Measurements from ENCODE around the gene FSTL5. TPM values are rescaled to one million over a fixed set of nuclear protein-coding genes. Genes with fewer than 3 reads are reported as not detected.

Gene FSTL5
- total RNA-seq, 1 donor: not detected

DNA sequence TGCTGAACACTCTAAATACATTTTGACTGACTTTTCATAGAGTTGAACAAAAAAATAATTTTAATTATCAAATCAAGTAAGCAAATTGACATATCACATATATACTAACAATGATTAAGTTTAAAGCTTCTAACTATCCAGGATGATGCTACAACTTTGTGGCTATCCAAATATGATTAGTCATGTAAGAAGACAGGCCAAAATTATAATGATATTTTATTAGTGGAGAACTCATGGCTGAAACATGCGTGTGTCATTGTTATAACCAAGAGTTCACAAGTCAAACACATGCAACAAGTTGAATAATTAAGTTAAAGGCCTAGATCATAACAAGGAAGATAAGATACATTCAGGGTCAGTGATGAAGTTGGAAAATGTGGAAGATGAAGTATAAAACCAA lies 346.8 kb downstream of the FSTL5 start:
- Histone ChIP-seq H3K36me3 (ENCODE audit: insufficient read depth, low read length) (no peaks in the 10 kb centered on the region), H3K4me1 (ENCODE audit: insufficient read depth, low read length) (no peaks in the 10 kb centered on the region), H3K79me2 (ENCODE audit: insufficient read depth, low read length) (no peaks in the 10 kb centered on the region), H3K27me3 (ENCODE audit: insufficient read depth, low read length) (no peaks in the 10 kb centered on the region), H3K4me3 (ENCODE audit: insufficient read depth, low read length) (no peak overlapping the region), H3K4me2 (ENCODE audit: insufficient read depth, low read length) (no peak overlapping the region), H2AFZ (ENCODE audit: low read length) (no peak overlapping the region), H3K27ac (ENCODE audit: low read depth, low read length) (no peak overlapping the region), H3K9me3 (ENCODE audit: low read depth, low read length) (no peaks in the 10 kb centered on the region), H4K20me1 (ENCODE audit: insufficient read depth, low read length) (no peaks in the 10 kb centered on the region)
- no peak for DNase-seq (ENCODE audit: insufficient read length, low spot score, missing footprints)
- TF ChIP-seq, protein P1, sequence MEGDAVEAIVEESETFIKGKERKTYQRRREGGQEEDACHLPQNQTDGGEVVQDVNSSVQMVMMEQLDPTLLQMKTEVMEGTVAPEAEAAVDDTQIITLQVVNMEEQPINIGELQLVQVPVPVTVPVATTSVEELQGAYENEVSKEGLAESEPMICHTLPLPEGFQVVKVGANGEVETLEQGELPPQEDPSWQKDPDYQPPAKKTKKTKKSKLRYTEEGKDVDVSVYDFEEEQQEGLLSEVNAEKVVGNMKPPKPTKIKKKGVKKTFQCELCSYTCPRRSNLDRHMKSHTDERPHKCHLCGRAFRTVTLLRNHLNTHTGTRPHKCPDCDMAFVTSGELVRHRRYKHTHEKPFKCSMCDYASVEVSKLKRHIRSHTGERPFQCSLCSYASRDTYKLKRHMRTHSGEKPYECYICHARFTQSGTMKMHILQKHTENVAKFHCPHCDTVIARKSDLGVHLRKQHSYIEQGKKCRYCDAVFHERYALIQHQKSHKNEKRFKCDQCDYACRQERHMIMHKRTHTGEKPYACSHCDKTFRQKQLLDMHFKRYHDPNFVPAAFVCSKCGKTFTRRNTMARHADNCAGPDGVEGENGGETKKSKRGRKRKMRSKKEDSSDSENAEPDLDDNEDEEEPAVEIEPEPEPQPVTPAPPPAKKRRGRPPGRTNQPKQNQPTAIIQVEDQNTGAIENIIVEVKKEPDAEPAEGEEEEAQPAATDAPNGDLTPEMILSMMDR (IDR thresholded peaks at IDR 0.05; ENCODE audit: extremely low read depth, low read depth, low read length): no peak

DNA sequence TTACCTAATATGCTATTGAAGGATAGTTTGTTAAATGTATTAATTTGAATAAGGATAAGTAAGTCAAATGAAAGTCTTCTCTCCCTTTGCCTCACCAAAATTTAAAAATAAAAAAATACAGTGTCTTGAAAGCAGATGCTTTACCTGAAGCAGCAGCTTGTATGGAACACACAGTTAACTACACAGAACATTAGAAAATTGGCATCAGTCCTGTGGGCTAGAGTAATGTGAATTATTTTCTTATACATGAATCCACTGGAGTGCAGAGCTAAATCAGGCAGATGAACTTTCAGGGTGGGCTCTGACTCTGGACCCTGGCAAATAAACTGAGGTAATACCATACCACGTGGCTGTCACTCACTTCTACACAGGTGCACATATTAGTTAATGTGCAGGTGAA lies 348.0 kb downstream of the FSTL5 start:
- Histone ChIP-seq H3K79me2 (ENCODE audit: insufficient read depth, low read length) (no peaks in the 10 kb centered on the region), H3K9me3 (ENCODE audit: low read depth, low read length) (no peaks in the 10 kb centered on the region), H3K36me3 (ENCODE audit: insufficient read depth, low read length) (no peaks in the 10 kb centered on the region), H3K27ac (ENCODE audit: low read depth, low read length) (no peak overlapping the region), H2AFZ (ENCODE audit: low read length) (no peak overlapping the region), H3K4me1 (ENCODE audit: insufficient read depth, low read length) (no peaks in the 10 kb centered on the region), H3K4me3 (ENCODE audit: insufficient read depth, low read length) (no peak overlapping the region), H3K27me3 (ENCODE audit: insufficient read depth, low read length) (no peaks in the 10 kb centered on the region), H4K20me1 (ENCODE audit: insufficient read depth, low read length) (no peaks in the 10 kb centered on the region), H3K4me2 (ENCODE audit: insufficient read depth, low read length) (no peak overlapping the region)
- TF ChIP-seq, protein P1 (IDR thresholded peaks at IDR 0.05; ENCODE audit: extremely low read depth, low read depth, low read length): no peak
- DNase-seq (ENCODE audit: insufficient read length, low spot score, missing footprints): no peak

DNA sequence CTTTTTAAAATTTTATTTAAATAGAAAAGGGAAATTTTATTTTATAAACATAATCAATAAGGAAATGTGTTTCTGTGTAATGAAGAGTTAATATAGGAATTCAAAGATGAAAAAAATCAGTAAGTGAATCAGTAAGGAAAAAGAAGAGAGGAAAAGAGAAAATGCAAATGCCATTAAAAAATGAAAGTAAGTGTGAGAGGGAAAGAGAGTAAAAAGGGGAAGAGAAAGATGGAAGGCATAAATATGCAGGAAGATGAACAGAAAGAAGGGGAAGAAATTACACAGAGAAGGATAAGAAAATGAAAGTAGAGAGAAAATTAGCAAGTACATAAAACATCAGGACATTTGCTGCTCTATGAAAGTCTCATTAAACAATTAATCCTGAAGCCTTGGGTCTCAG lies 349.9 kb downstream of the FSTL5 start:
- no peak overlapping the region for H3K4me2 ChIP-seq (ENCODE audit: insufficient read depth, low read length)
- no peaks in the 10 kb centered on the region for H3K36me3 ChIP-seq (ENCODE audit: insufficient read depth, low read length)
- DNase-seq (ENCODE audit: insufficient read length, low spot score, missing footprints): no peak
- H2AFZ ChIP-seq (ENCODE audit: low read length): no peak overlapping the region
- H3K4me1 ChIP-seq (ENCODE audit: insufficient read depth, low read length): no peaks in the 10 kb centered on the region
- no peaks in the 10 kb centered on the region for H3K79me2 ChIP-seq (ENCODE audit: insufficient read depth, low read length)
- H3K4me3 ChIP-seq (ENCODE audit: insufficient read depth, low read length): no peak overlapping the region
- no peaks in the 10 kb centered on the region for H3K27me3 ChIP-seq (ENCODE audit: insufficient read depth, low read length)
- no peaks in the 10 kb centered on the region for H4K20me1 ChIP-seq (ENCODE audit: insufficient read depth, low read length)
- TF ChIP-seq, protein P1 (IDR thresholded peaks at IDR 0.05; ENCODE audit: extremely low read depth, low read depth, low read length): no peak
- no peaks in the 10 kb centered on the region for H3K9me3 ChIP-seq (ENCODE audit: low read depth, low read length)
- H3K27ac ChIP-seq (ENCODE audit: low read depth, low read length): no peak overlapping the region

DNA sequence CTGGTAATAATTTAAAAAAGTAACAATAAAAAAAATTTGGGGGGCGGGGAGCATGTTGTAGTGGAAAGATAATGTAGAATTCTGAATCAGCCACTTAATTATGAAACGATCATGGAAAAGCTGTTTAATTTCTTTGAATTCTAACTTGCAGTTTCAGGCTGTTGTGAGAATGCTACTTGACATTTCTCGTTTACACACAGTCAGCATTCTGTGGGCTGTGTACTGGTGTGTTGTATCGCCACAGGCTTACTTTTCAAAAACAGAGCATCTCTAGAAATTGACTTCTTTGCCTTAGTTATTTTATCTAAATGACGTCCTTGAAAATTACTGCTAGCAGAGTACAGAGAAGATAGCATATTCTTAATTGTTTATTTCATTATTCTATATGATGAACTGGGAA lies 350.4 kb downstream of the FSTL5 start:
- H3K27ac ChIP-seq (ENCODE audit: low read depth, low read length): no peak overlapping the region
- no peaks in the 10 kb centered on the region for H3K4me1 ChIP-seq (ENCODE audit: insufficient read depth, low read length)
- no peak overlapping the region for H3K4me3 ChIP-seq (ENCODE audit: insufficient read depth, low read length)
- H2AFZ ChIP-seq (ENCODE audit: low read length): no peak overlapping the region
- no peaks in the 10 kb centered on the region for H3K27me3 ChIP-seq (ENCODE audit: insufficient read depth, low read length)
- H3K36me3 ChIP-seq (ENCODE audit: insufficient read depth, low read length): no peaks in the 10 kb centered on the region
- H3K9me3 ChIP-seq (ENCODE audit: low read depth, low read length): no peaks in the 10 kb centered on the region
- H3K79me2 ChIP-seq (ENCODE audit: insufficient read depth, low read length): no peaks in the 10 kb centered on the region
- no peaks in the 10 kb centered on the region for H4K20me1 ChIP-seq (ENCODE audit: insufficient read depth, low read length)
- TF ChIP-seq, protein P1 (IDR thresholded peaks at IDR 0.05; ENCODE audit: extremely low read depth, low read depth, low read length): no peak
- no peak overlapping the region for H3K4me2 ChIP-seq (ENCODE audit: insufficient read depth, low read length)
- no peak for DNase-seq (ENCODE audit: insufficient read length, low spot score, missing footprints)

All from osteoblast (primary cell).